Suppressor macrophage treated with lipopolysaccharide for 4 hours (primary cell): Measurements from ENCODE around the gene IL1B.

Source experiments
- DNase-seq: peaks from one replicate; pipeline ENCODE4 v3.0.0-alpha.2; 2020

The IL1B gene

GRCh38 chr2:112803691-112804521, 32.7 kb downstream of the IL1B start:
- DNase-seq: no peak

GRCh38 chr2:112800881-112801583, 35.5 kb downstream of the IL1B start:
- no peak for DNase-seq

GRCh38 chr2:112798979-112799975, 37.3 kb downstream of the IL1B start:
- peak; percentile 89 for DNase-seq

- no peak for DNase-seq
These were observed 40.1 kb downstream of the IL1B start for GRCh38 chr2:112796486-112796885.

- peak; percentile 74 for DNase-seq
These were observed 40.8 kb downstream of the IL1B start for GRCh38 chr2:112795774-112796173.

- no peak for DNase-seq
These were observed 41.7 kb downstream of the IL1B start for GRCh38 chr2:112794841-112795240.

GRCh38 chr2:112794131-112794733, 42.3 kb downstream of the IL1B start:
- peak; percentile 89 for DNase-seq

- DNase-seq: peak; percentile 95
These were observed 43.1 kb downstream of the IL1B start for GRCh38 chr2:112793449-112793978.

- no peak for DNase-seq
These were observed 44.2 kb downstream of the IL1B start for GRCh38 chr2:112792419-112792818.

- no peak for DNase-seq
These were observed 44.8 kb downstream of the IL1B start for GRCh38 chr2:112791693-112792230.

- DNase-seq: no peak
These were observed 45.6 kb downstream of the IL1B start for GRCh38 chr2:112791019-112791418.

- no peak for DNase-seq
These were observed 46.3 kb downstream of the IL1B start for GRCh38 chr2:112790305-112790704.

- DNase-seq: no peak
These were observed 47.4 kb downstream of the IL1B start for GRCh38 chr2:112789186-112789585.

- no peak for DNase-seq
These were observed 47.9 kb downstream of the IL1B start for GRCh38 chr2:112788653-112789052.

GRCh38 chr2:112787729-112788393, 48.7 kb downstream of the IL1B start:
- peak; percentile 39 for DNase-seq

- no peak for DNase-seq
These were observed 49.3 kb downstream of the IL1B start for GRCh38 chr2:112787294-112787693.

- DNase-seq: peak; percentile 90
These were observed 52.1 kb downstream of the IL1B start, which contains the start of gene IL1A for GRCh38 chr2:112784199-112785189. IL1A (minus strand) TSS chr2:112784493; CDS start chr2:112783770, 723 bp downstream.

GRCh38 chr2:112783187-112783714, 53.3 kb downstream of the IL1B start:
- no peak for DNase-seq

- DNase-seq: no peak
These were observed 54.3 kb downstream of the IL1B start for GRCh38 chr2:112782234-112782799.
